B cell (primary cell): ENCODE measurements around the gene PTPRN2. TPM values are rescaled to one million over a fixed set of nuclear protein-coding genes. Genes with fewer than 3 reads are reported as not detected.

Source experiments
- ATAC-seq: fragments of 200-7000 bp; cut with Tn5 transposase; one replicate; pipeline ENCODE4 v1.10.0; 2021; ENCODE audit warnings: low read depth, mild to moderate bottlenecking, moderate number of reproducible peaks, moderate library complexity
- CTCF ChIA-PET: fragments of 350-600 bp; sonication (Branson Sonifier 250); formaldehyde crosslinking; loops from one replicate; lab custom pipeline; 2021; ENCODE audit warnings: antibody characterized with exemption, inconsistent platforms; lab: Charles Lee
- POLR2A ChIA-PET: fragments of 350-600 bp; sonication (Branson Sonifier 250); formaldehyde crosslinking; loops from one replicate; lab custom pipeline; 2021; ENCODE audit warnings: antibody characterized with exemption; lab: Charles Lee
- DNase-seq: peaks from one replicate; pipeline ENCODE4 v3.0.0; 2013
- H2AFZ ChIP-seq: 2 replicates; pipeline ENCODE4 v1.6.1; 2012; ENCODE audit warnings: mild to moderate bottlenecking, low read depth, low read length; ENCODE audit not compliant: insufficient read depth, poor library complexity, severe bottlenecking
- H3K27ac ChIP-seq, 2 donors: 1 replicate in 1 of 2; 2 replicates in 1 of 2; pipeline ENCODE4 v1.5.1; 2012 to 2013; ENCODE audit warnings: low read length in 2 of 2, mild to moderate bottlenecking in 2 of 2, moderate library complexity in 1 of 2
- H3K27me3 ChIP-seq, 4 experiments: fragments of 200-600 bp in 1 of 4; sonication (generic) in 1 of 4; replicated peaks in 1 of 4; 1 replicate in 2 of 4; 2 replicates in 2 of 4; pipeline versions ENCODE4 v1.6.1 to v1.7.0; 2013 to 2016; ENCODE audit warnings: low read length in 3 of 4, mild to moderate bottlenecking in 2 of 4, mixed read lengths in 1 of 4, moderate library complexity in 1 of 4; ENCODE audit not compliant: insufficient read depth in 4 of 4, control insufficient read depth in 3 of 4; ENCODE audit errors: control extremely low read depth in 1 of 4
- H3K36me3 ChIP-seq, 2 experiments: replicated peaks in 1 of 2; 1 replicate in 1 of 2; 2 replicates in 1 of 2; pipeline versions ENCODE4 v1.6.1 to v1.7.1; 2013; ENCODE audit warnings: low read length in 1 of 2; ENCODE audit not compliant: insufficient read depth in 2 of 2, control insufficient read depth in 1 of 2; ENCODE audit errors: control extremely low read depth in 1 of 2, extremely low read depth in 1 of 2
- H3K4me1 ChIP-seq, 2 donors: fragments of 200-600 bp in 1 of 2; sonication (generic) in 1 of 2; 1 replicate in 1 of 2; 2 replicates in 1 of 2; pipeline versions ENCODE4 v1.5.1 to v1.6.1; 2013 to 2017; ENCODE audit warnings: low read length in 2 of 2; ENCODE audit not compliant: control insufficient read depth in 2 of 2, insufficient read depth in 2 of 2
- H3K4me2 ChIP-seq: replicated peaks from 2 replicates; pipeline ENCODE3; 2012; ENCODE audit warnings: mild to moderate bottlenecking, low read depth, low read length; ENCODE audit not compliant: poor library complexity, severe bottlenecking
- H3K4me3 ChIP-seq, 5 experiments: fragments of 200-600 bp in 1 of 5; sonication (generic) in 1 of 5; 1 replicate in 3 of 5; 2 replicates in 2 of 5; pipeline versions ENCODE4 v1.5.1 to v1.7.0; 2011 to 2016; ENCODE audit warnings: low read length in 4 of 5, mild to moderate bottlenecking in 4 of 5, low read depth in 2 of 5, control low read depth in 1 of 5, moderate library complexity in 1 of 5; ENCODE audit not compliant: insufficient read depth in 1 of 5; ENCODE audit errors: control extremely low read depth in 1 of 5, extremely low read depth in 1 of 5
- H3K79me2 ChIP-seq: fragments of 200-600 bp; sonication (generic); one replicate; pipeline ENCODE4 v1.6.0; 2016; ENCODE audit warnings: low read length; ENCODE audit not compliant: control insufficient read depth, insufficient read depth
- H3K9ac ChIP-seq: fragments of 200-600 bp; sonication (generic); 2 replicates; pipeline ENCODE4 v1.6.1; 2017; ENCODE audit warnings: mild to moderate bottlenecking, low read length, moderate library complexity
- H3K9me3 ChIP-seq, 3 donors: one replicate each; pipeline versions ENCODE4 v1.6.1 to v1.7.1; 2013; ENCODE audit warnings: low read length in 2 of 3; ENCODE audit not compliant: control insufficient read depth in 2 of 3, insufficient read depth in 1 of 3; ENCODE audit errors: control extremely low read depth in 1 of 3
- H4K20me1 ChIP-seq: 2 replicates; pipeline ENCODE4 v1.6.0; 2012; ENCODE audit warnings: mild to moderate bottlenecking, low read length; ENCODE audit not compliant: insufficient read depth, control insufficient read depth, poor library complexity, severe bottlenecking
- H3K27ac Mint-ChIP-seq: one replicate; pipeline ENCODE4 v1.8.0; 2021; ENCODE audit warnings: mixed read lengths
- H3K27me3 Mint-ChIP-seq: one replicate; pipeline ENCODE4 v1.8.0; 2021; ENCODE audit warnings: mixed read lengths
- H3K4me1 Mint-ChIP-seq: one replicate; pipeline ENCODE4 v1.8.0; 2021; ENCODE audit warnings: mixed read lengths
- H3K4me3 Mint-ChIP-seq: one replicate; pipeline ENCODE4 v1.8.0; 2021; ENCODE audit warnings: mixed read lengths
- H3K9me3 Mint-ChIP-seq: one replicate; pipeline ENCODE4 v1.8.0; 2022; ENCODE audit warnings: mixed read lengths; ENCODE audit not compliant: insufficient read depth
- CTCF ChIP-seq: fragments of 200-600 bp; IDR thresholded peaks from one replicate; pipeline ENCODE4 v1.8.0; 2022; ENCODE audit warnings: antibody characterized with exemption, mild to moderate bottlenecking
- EZH2 ChIP-seq: IDR thresholded peaks from 2 replicates; pipeline ENCODE4 v1.6.1; 2012; ENCODE audit warnings: borderline replicate concordance, low read depth, mild to moderate bottlenecking, moderate library complexity, low read length; ENCODE audit not compliant: insufficient read depth, poor library complexity, severe bottlenecking
- WGBS: methylation state at CpG from one replicate; pipeline ENCODE4 v1.1.5; 2013; ENCODE audit warnings: missing lambda C conversion rate; ENCODE audit not compliant: insufficient coverage; 5-methylcytosine and 5-hydroxymethylcytosine counted together
- intact Hi-C: fragments of 100-400 bp; cut with micrococcal nuclease; formaldehyde crosslinking; loops from one replicate; pipeline ENCODE4 v1.10.0; 2022
- polyA plus RNA-seq: library from polyadenylated mRNA; depleted of rRNA; stranded (reverse); fragments of >200 nt; gene quantifications from 2 replicates; pipeline ENCODE4 v1.2.3, GENCODE V29; 2012
- total RNA-seq, 2 donors: library from RNA; stranded (reverse); fragments of 120-200 nt in 1 of 2; gene quantifications; 1 replicate in 1 of 2; 2 replicates in 1 of 2; pipeline versions ENCODE4 v1.2.3 to v1.2.4, GENCODE V29; 2013 to 2022

The PTPRN2 gene
- total and polyA plus RNA-seq, 2 donors (not counting 1 experiment from before 2014, with no cell fraction given), result 2.0 to 5.0 TPM

- H3K4me3 ChIP-seq, result no peak overlapping the region
- ChIA-PET CTCF (no interaction called here), POLR2A (no interaction called here)
- H3K9me3 ChIP-seq, result peaks cover 0 to 27% (median 4%) of the 10 kb centered on the region in 3 donors
- H3K36me3 ChIP-seq, result no peaks in the 10 kb centered on the region
- no peak overlapping the region for H3K4me2 ChIP-seq
- H3K27me3 Mint-ChIP-seq, result no peaks in the 10 kb centered on the region
- no peaks in the 10 kb centered on the region for H3K4me1 ChIP-seq
- H3K9ac ChIP-seq, result no peak overlapping the region
- H4K20me1 ChIP-seq, result no peaks in the 10 kb centered on the region
- TF ChIP-seq CTCF (no peak), EZH2 (no peak)
- H3K27ac Mint-ChIP-seq, result no peak overlapping the region
- ATAC-seq (no peak), DNase-seq (no peak)
- H3K4me1 Mint-ChIP-seq, result no peaks in the 10 kb centered on the region
- H3K9me3 Mint-ChIP-seq, result peaks cover 9% of the 10 kb centered on the region
- H2AFZ ChIP-seq, result no peak overlapping the region
- H3K4me3 Mint-ChIP-seq, result no peak overlapping the region
- no peak overlapping the region for H3K27ac ChIP-seq
- intact Hi-C loops, result no loop called here
- WGBS, result 61% methylated on average over 6 of the region's 6 CpGs
- H3K79me2 ChIP-seq, result no peaks in the 10 kb centered on the region
- no peaks in the 10 kb centered on the region for H3K27me3 ChIP-seq
Observed at GRCh38 chr7:158044482-158044823, 543.2 kb downstream of the PTPRN2 start.

GRCh38 chr7:158043551-158044481 is 543.8 kb downstream of the PTPRN2 start:
- Histone ChIP-seq H3K4me1 (no peaks in the 10 kb centered on the region), H3K79me2 (no peaks in the 10 kb centered on the region), H3K9me3 (peaks cover 2 to 28% (median 10%) of the 10 kb centered on the region in 3 donors), H3K4me3 (no peak overlapping the region), H3K4me2 (no peak overlapping the region), H3K27me3 (no peaks in the 10 kb centered on the region), H3K36me3 (no peaks in the 10 kb centered on the region), H2AFZ (no peak overlapping the region), H3K9ac (no peak overlapping the region), H4K20me1 (no peaks in the 10 kb centered on the region), H3K27ac (no peak overlapping the region)
- H3K27ac Mint-ChIP-seq, result no peak overlapping the region
- intact Hi-C loops, result no loop called here
- no peaks in the 10 kb centered on the region for H3K4me1 Mint-ChIP-seq
- WGBS, result 71% methylated on average over 11 of the region's 17 CpGs
- no peak for TF ChIP-seq EZH2
- TF ChIP-seq CTCF, result no peak
- H3K27me3 Mint-ChIP-seq, result no peaks in the 10 kb centered on the region
- H3K9me3 Mint-ChIP-seq, result peaks cover 9% of the 10 kb centered on the region
- POLR2A ChIA-PET, result no interaction called here
- CTCF ChIA-PET, result no interaction called here
- H3K4me3 Mint-ChIP-seq, result no peak overlapping the region
- no peak for ATAC-seq
- no peak for DNase-seq
